NT2/D1 (cell line): ENCODE results near the gene ASXL1.

Experiments
- DNase-seq: peaks from one replicate; pipeline ENCODE4 v3.0.0-alpha.2; 2011; ENCODE audit warnings: low read depth, low spot score
- H3K27me3 ChIP-seq: 2 replicates; pipeline ENCODE4 v1.6.0; 2011; ENCODE audit warnings: mild to moderate bottlenecking; ENCODE audit not compliant: insufficient read length, insufficient read depth
- H3K36me3 ChIP-seq: 2 replicates; pipeline ENCODE4 v1.6.1; 2011; ENCODE audit warnings: mild to moderate bottlenecking, low read length, mixed read lengths; ENCODE audit not compliant: insufficient read depth, insufficient read length
- H3K4me1 ChIP-seq: 2 replicates; pipeline ENCODE4 v1.5.1; 2011; ENCODE audit not compliant: insufficient read depth, insufficient read length
- H3K4me3 ChIP-seq: 2 replicates; pipeline ENCODE4 v1.5.1; 2011; ENCODE audit warnings: low read depth; ENCODE audit not compliant: insufficient read length
- H3K9ac ChIP-seq: 2 replicates; pipeline ENCODE4 v1.6.0; 2011; ENCODE audit warnings: low read depth; ENCODE audit not compliant: insufficient read length
- H3K9me3 ChIP-seq: 2 replicates; pipeline ENCODE4 v1.5.1; 2011; ENCODE audit warnings: mild to moderate bottlenecking, low read length; ENCODE audit not compliant: insufficient read depth
- SUZ12 ChIP-seq: IDR thresholded peaks from 2 replicates; pipeline ENCODE4 v1.6.1; 2011; ENCODE audit not compliant: insufficient read length, insufficient read depth; ENCODE audit errors: extremely low read depth
- YY1 ChIP-seq: IDR thresholded peaks from 2 replicates; pipeline ENCODE4 v1.6.1; 2011; ENCODE audit not compliant: insufficient read length, insufficient read depth
- ZNF274 ChIP-seq: IDR thresholded peaks from 2 replicates; pipeline ENCODE4 v1.6.1; 2011; ENCODE audit warnings: mild to moderate bottlenecking, low read depth, low read length

The ASXL1 gene

DNA sequence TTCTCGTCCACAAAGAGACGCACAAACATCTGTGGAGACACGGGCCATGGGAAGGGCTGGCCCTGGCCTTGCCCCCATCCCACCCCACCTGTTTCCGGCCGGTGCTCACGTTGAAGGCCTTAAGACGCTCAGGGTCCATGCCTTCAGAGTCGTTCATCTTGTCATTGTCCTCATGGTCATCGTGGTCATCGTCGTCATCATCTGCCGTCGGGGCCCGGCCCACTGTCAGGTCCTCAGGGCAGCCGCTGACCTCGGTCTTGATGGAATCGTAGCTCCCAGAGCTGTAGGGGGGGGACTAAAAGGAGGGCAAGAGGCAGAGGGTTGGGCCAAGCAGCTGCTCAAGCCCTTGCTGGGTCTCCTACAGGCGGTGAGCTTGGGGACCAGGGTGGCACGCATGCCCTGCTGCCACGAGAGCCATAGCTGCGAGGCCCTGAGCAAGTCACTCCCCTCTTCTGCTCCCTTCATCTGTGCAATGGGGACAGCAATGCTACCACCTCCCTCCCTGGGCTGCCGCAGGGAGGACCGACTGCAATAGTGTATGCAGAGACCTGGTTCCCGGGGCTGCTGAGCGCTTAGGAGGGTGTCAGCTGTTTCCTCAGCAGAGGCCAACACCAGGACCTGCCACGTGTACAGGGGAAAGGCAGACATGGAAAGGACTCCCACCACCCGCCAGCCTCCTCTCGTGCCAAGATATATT is 95.5 kb downstream of the ASXL1 start:
- H3K9ac ChIP-seq: no peak overlapping the region
- DNase-seq: no peak
- TF ChIP-seq ZNF274: no peak
- TF ChIP-seq SUZ12: no peak
- TF ChIP-seq YY1: no peak
- H3K4me3 ChIP-seq: no peak overlapping the region
- peaks cover 69% of the 10 kb centered on the region for H3K36me3 ChIP-seq
- H3K27me3 ChIP-seq: no peaks in the 10 kb centered on the region
- peaks cover 20% of the 10 kb centered on the region for H3K4me1 ChIP-seq
- H3K9me3 ChIP-seq: no peaks in the 10 kb centered on the region

- DNase-seq: no peak
- peaks cover 20% of the 10 kb centered on the region for H3K4me1 ChIP-seq
- no peak overlapping the region for H3K9ac ChIP-seq
- no peaks in the 10 kb centered on the region for H3K27me3 ChIP-seq
- TF ChIP-seq ZNF274 (no peak), SUZ12 (no peak), YY1 (no peak)
- no peaks in the 10 kb centered on the region for H3K9me3 ChIP-seq
- peaks cover 61% of the 10 kb centered on the region for H3K36me3 ChIP-seq
- no peak overlapping the region for H3K4me3 ChIP-seq
These were observed 96.3 kb downstream of the ASXL1 start for GRCh38 chr20:32454164-32455145.

- Histone ChIP-seq H3K4me1 (peaks cover 20% of the 10 kb centered on the region), H3K4me3 (no peak overlapping the region), H3K9me3 (no peaks in the 10 kb centered on the region), H3K36me3 (peaks cover 57% of the 10 kb centered on the region), H3K9ac (no peak overlapping the region), H3K27me3 (no peaks in the 10 kb centered on the region)
- no peak for TF ChIP-seq ZNF274
- TF ChIP-seq SUZ12: no peak
- no peak for DNase-seq
These were observed 97.2 kb downstream of the ASXL1 start for GRCh38 chr20:32455171-32455900.

GRCh38 chr20:32455901-32456701 is 98.0 kb downstream of the ASXL1 start:
- peaks cover 20% of the 10 kb centered on the region for H3K4me1 ChIP-seq
- TF ChIP-seq SUZ12: no peak
- TF ChIP-seq ZNF274: no peak
- TF ChIP-seq YY1: no peak
- H3K36me3 ChIP-seq: peaks cover 54% of the 10 kb centered on the region
- no peaks in the 10 kb centered on the region for H3K9me3 ChIP-seq
- DNase-seq: no peak
- no peak overlapping the region for H3K4me3 ChIP-seq
- no peaks in the 10 kb centered on the region for H3K27me3 ChIP-seq
- peak overlapping the region; percentile 79 for H3K9ac ChIP-seq

DNA sequence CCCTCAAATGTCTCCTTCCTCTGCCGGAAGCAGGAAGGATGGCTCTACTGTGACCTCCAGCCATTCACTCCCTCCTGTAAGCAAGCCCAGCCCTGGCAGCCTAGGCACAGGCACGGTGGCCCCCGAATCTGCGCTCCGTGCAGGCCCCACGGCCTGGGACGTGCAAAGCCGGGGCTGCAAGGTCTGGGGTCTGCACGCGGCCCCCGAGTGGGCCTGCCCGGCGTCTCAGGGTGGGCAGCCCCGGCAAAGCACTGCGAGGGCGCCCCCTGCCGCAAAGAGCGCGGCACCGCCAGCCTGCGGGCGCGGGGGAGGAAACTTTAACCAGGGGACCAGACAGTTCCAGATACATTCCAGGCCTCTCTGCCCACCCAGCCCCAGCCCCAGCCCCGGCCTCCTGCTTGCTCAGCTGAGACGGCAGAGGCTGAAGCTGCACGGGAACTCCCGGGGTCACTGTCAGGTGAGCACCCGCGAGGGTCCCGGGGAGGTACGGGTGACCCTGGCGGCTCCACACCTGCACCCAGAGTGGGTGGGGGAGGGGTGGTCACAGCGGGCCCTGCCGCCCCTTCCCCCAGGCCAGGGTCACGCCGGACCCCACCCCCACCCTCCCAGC is 98.8 kb downstream of the ASXL1 start:
- Histone ChIP-seq H3K9me3 (no peaks in the 10 kb centered on the region), H3K27me3 (no peaks in the 10 kb centered on the region), H3K9ac (peak overlapping the region; percentile 79), H3K4me1 (peaks cover 20% of the 10 kb centered on the region), H3K36me3 (peaks cover 47% of the 10 kb centered on the region), H3K4me3 (peak overlapping the region; percentile 37)
- TF ChIP-seq ZNF274: no peak
- no peak for TF ChIP-seq YY1
- no peak for TF ChIP-seq SUZ12
- DNase-seq: no peak

GRCh38 chr20:32457479-32457986 is 99.4 kb downstream of the ASXL1 start:
- peaks cover 43% of the 10 kb centered on the region for H3K36me3 ChIP-seq
- TF ChIP-seq ZNF274: no peak
- no peak for TF ChIP-seq SUZ12
- TF ChIP-seq YY1: no peak
- peak overlapping the region; percentile 67 for H3K9ac ChIP-seq
- H3K27me3 ChIP-seq: no peaks in the 10 kb centered on the region
- H3K4me3 ChIP-seq: peak overlapping the region; percentile 37
- H3K9me3 ChIP-seq: no peaks in the 10 kb centered on the region
- H3K4me1 ChIP-seq: peaks cover 20% of the 10 kb centered on the region
- DNase-seq: peak; percentile 82
